Body of pancreas (tissue), 4 donors: ENCODE results near the gene ACSL3. TPM values are rescaled to one million over a fixed set of nuclear protein-coding genes. Genes with fewer than 3 reads are reported as not detected.
A peak's percentile ranks its signal among the peaks of the same experiment; 100 is the strongest.

Experiments used
- ATAC-seq: fragments of 150-250 bp; one replicate; pipeline ENCODE4 v1.9.1; 2016
- DNase-seq, 4 donors: peaks; one replicate each; pipeline ENCODE4 v3.0.0-alpha.2; 2019
- H3K27ac ChIP-seq, 4 donors: fragments of 200-600 bp; sonication (generic); 1 replicate in 3 of 4; 2 replicates in 1 of 4; pipeline versions ENCODE4 v1.5.1 to v1.6.1; 2016 to 2019; ENCODE audit warnings: mild to moderate bottlenecking in 1 of 4, mixed read lengths in 1 of 4, moderate library complexity in 1 of 4
- H3K27me3 ChIP-seq, 2 donors: fragments of 200-600 bp; sonication (generic); one replicate each; pipeline ENCODE4 v1.6.0; 2016; ENCODE audit warnings: mild to moderate bottlenecking in 1 of 2
- H3K36me3 ChIP-seq, 2 donors: fragments of 200-600 bp; sonication (generic); replicated peaks in 1 of 2; 2 replicates each; pipeline ENCODE4 v1.5.1; 2016; ENCODE audit warnings: low read depth in 2 of 2; ENCODE audit not compliant: insufficient read depth in 1 of 2
- H3K4me1 ChIP-seq: fragments of 200-600 bp; sonication (generic); one replicate; pipeline ENCODE4 v1.6.0; 2016
- H3K4me3 ChIP-seq, 2 donors: fragments of 200-600 bp; sonication (generic); 1 replicate in 1 of 2; 2 replicates in 1 of 2; pipeline ENCODE4 v1.5.1; 2016 to 2019
- H3K9me3 ChIP-seq, 3 donors: fragments of 200-600 bp; sonication (generic); 1 replicate in 2 of 3; 2 replicates in 1 of 3; pipeline ENCODE4 v1.5.1; 2016
- CTCF ChIP-seq, 7 experiments: fragments of 450-650 bp in 4 of 7; fragments of 200-600 bp in 3 of 7; sonication (generic) in 3 of 7; IDR thresholded peaks; one replicate each; pipeline ENCODE4 v1.5.1; 2016 to 2019; ENCODE audit warnings: antibody characterized with exemption in 7 of 7
- POLR2A ChIP-seq, 3 donors: fragments of 450-650 bp; IDR thresholded peaks; one replicate each; pipeline ENCODE4 v1.6.1; 2016; ENCODE audit warnings: antibody characterized with exemption in 3 of 3, mild to moderate bottlenecking in 2 of 3
- WGBS, 2 donors: methylation state at CpG; one replicate each; pipeline ENCODE4 v1.1.5; 2017; 5-methylcytosine and 5-hydroxymethylcytosine counted together
- intact Hi-C: fragments of 100-400 bp; cut with DNase I; formaldehyde crosslinking; loops from one replicate; pipeline ENCODE4 v1.15.1; 2023
- total RNA-seq, 2 donors: library from RNA; depleted of rRNA; stranded (reverse); fragments of >200 nt; gene quantifications; one replicate each; pipeline ENCODE4 v1.1.0, GENCODE V29; 2016

ACSL3 gene
- total RNA-seq, 2 donors from 2014 or later: 24.6 to 60.0 TPM

GRCh38 chr2:222878877-222879603, 18.2 kb downstream of the ACSL3 start:
- TF ChIP-seq POLR2A (IDR thresholded peaks at IDR 0.05) (no peak), CTCF (IDR thresholded peaks at IDR 0.05) (no peak)
- WGBS, 2 donors: 77 to 80% methylated on average over 10 of the region's 10 CpGs
- DNase-seq (no peak), ATAC-seq (no peak)
- no peak overlapping the region for H3K4me3 ChIP-seq
- peaks cover 37% of the 10 kb centered on the region for H3K4me1 ChIP-seq
- peak overlapping the region in 1 of 4 donors; percentile 7 for H3K27ac ChIP-seq
- no peaks in the 10 kb centered on the region for H3K27me3 ChIP-seq
- H3K9me3 ChIP-seq: no peaks in the 10 kb centered on the region
- H3K36me3 ChIP-seq: no peaks in the 10 kb centered on the region
- intact Hi-C loops: no loop called here

- no peak for DNase-seq
- no peak overlapping the region for H3K27ac ChIP-seq
Measured at GRCh38 chr2:222879604-222879933, 18.7 kb downstream of the ACSL3 start.

GRCh38 chr2:222882484-222882928, 21.7 kb downstream of the ACSL3 start:
- 70 to 74% methylated on average over 6 of the region's 6 CpGs for WGBS, 2 donors
- intact Hi-C loops: loop anchor here (10.0 kb wide), 1 partner anchor 168 kb away; no protein-coding TSS in a partner anchor

More at GRCh38 chr2:222879604-222879933, 18.7 kb downstream of the ACSL3 start:
- 87 to 92% methylated on average over 3 of the region's 3 CpGs for WGBS, 2 donors
- intact Hi-C loops: no loop called here
- no peak for ATAC-seq
- Histone ChIP-seq H3K4me3 (no peak overlapping the region), H3K4me1 (peaks cover 42% of the 10 kb centered on the region), H3K27me3 (no peaks in the 10 kb centered on the region), H3K9me3 (no peaks in the 10 kb centered on the region), H3K36me3 (no peaks in the 10 kb centered on the region)
- TF ChIP-seq POLR2A (IDR thresholded peaks at IDR 0.05) (no peak), CTCF (IDR thresholded peaks at IDR 0.05) (no peak)

GRCh38 chr2:222883420-222883819, 22.6 kb downstream of the ACSL3 start:
- WGBS, 2 donors: 82 to 84% methylated on average over 3 of the region's 3 CpGs
- no peak for ATAC-seq
- Histone ChIP-seq H3K27me3 (no peaks in the 10 kb centered on the region), H3K27ac (no peak overlapping the region), H3K4me3 (no peak overlapping the region), H3K9me3 (no peaks in the 10 kb centered on the region), H3K4me1 (peaks cover 47% of the 10 kb centered on the region), H3K36me3 (no peaks in the 10 kb centered on the region)
- TF ChIP-seq CTCF (IDR thresholded peaks at IDR 0.05) (no peak), POLR2A (IDR thresholded peaks at IDR 0.05) (no peak)
- no peak for DNase-seq
- intact Hi-C loops: loop anchor here (10.0 kb wide), 1 partner anchor 169 kb away; no protein-coding TSS in a partner anchor

More at GRCh38 chr2:222882484-222882928, 21.7 kb downstream of the ACSL3 start:
- ATAC-seq (no peak), DNase-seq (peak in 2 of 4 donors; percentile 32 to 35)
- H3K4me3 ChIP-seq: no peak overlapping the region
- H3K4me1 ChIP-seq: peaks cover 54% of the 10 kb centered on the region
- no peaks in the 10 kb centered on the region for H3K27me3 ChIP-seq
- H3K9me3 ChIP-seq: no peaks in the 10 kb centered on the region
- no peaks in the 10 kb centered on the region for H3K36me3 ChIP-seq
- no peak overlapping the region for H3K27ac ChIP-seq
- TF ChIP-seq POLR2A (IDR thresholded peaks at IDR 0.05): no peak

GRCh38 chr2:222884114-222884771, 23.4 kb downstream of the ACSL3 start:
- Histone ChIP-seq H3K4me3 (no peak overlapping the region), H3K27ac (no peak overlapping the region), H3K9me3 (no peaks in the 10 kb centered on the region), H3K36me3 (no peaks in the 10 kb centered on the region), H3K27me3 (no peaks in the 10 kb centered on the region), H3K4me1 (peaks cover 39% of the 10 kb centered on the region)
- 49 to 64% methylated on average over 2 of the region's 2 CpGs for WGBS, 2 donors
- TF ChIP-seq CTCF (IDR thresholded peaks at IDR 0.05): no peak
- TF ChIP-seq POLR2A (IDR thresholded peaks at IDR 0.05): no peak
- intact Hi-C loops: loop anchor here (10.0 kb wide), 1 partner anchor 169 kb away; no protein-coding TSS in a partner anchor
- ATAC-seq: no peak
- no peak for DNase-seq
